Astrocyte (in vitro differentiated cells and primary cell): ENCODE data around the gene CELF2. TPM values are rescaled to one million over a fixed set of nuclear protein-coding genes. Genes with fewer than 3 reads are reported as not detected.

Experiments
- DNase-seq: peaks from one replicate; pipeline ENCODE4 v3.0.0-alpha.2; 2010; ENCODE audit warnings: low read depth
- FAIRE-seq: peaks from 2 replicates; lab custom pipeline; 2011; peaks lifted over from hg19 to GRCh38; lab: Jason Lieb, UNC
- H2AFZ ChIP-seq: 2 replicates; pipeline ENCODE4 v1.6.0; 2012; ENCODE audit warnings: low read depth, low read length, inconsistent platforms
- H3K27ac ChIP-seq: 2 replicates; pipeline ENCODE4 v1.5.1; 2011; ENCODE audit warnings: low read depth, low read length, inconsistent platforms
- H3K27me3 ChIP-seq: 2 replicates; pipeline ENCODE4 v1.6.0; 2011; ENCODE audit warnings: low read length, inconsistent platforms; ENCODE audit not compliant: insufficient read depth
- H3K36me3 ChIP-seq: 2 replicates; pipeline ENCODE4 v1.5.1; 2011; ENCODE audit warnings: low read length, inconsistent platforms; ENCODE audit not compliant: insufficient read depth
- H3K4me1 ChIP-seq: 2 replicates; pipeline ENCODE4 v1.5.1; 2011; ENCODE audit warnings: low read length, inconsistent platforms; ENCODE audit not compliant: insufficient read depth
- H3K4me2 ChIP-seq: 2 replicates; pipeline ENCODE4 v1.6.0; 2012; ENCODE audit warnings: low read length, inconsistent platforms
- H3K4me3 ChIP-seq: 2 replicates; pipeline ENCODE4 v1.5.1; 2011; ENCODE audit warnings: low read depth, mild to moderate bottlenecking, low read length, inconsistent platforms; ENCODE audit not compliant: insufficient read depth
- H3K79me2 ChIP-seq: 2 replicates; pipeline ENCODE4 v1.6.0; 2012; ENCODE audit warnings: mild to moderate bottlenecking, low read length, inconsistent platforms; ENCODE audit not compliant: insufficient read depth
- H3K9ac ChIP-seq: 2 replicates; pipeline ENCODE4 v1.6.0; 2012; ENCODE audit warnings: mild to moderate bottlenecking, low read length, inconsistent platforms
- H3K9me3 ChIP-seq: 2 replicates; pipeline ENCODE4 v1.5.1; 2012; ENCODE audit warnings: low read depth, mild to moderate bottlenecking, low read length, inconsistent platforms; ENCODE audit not compliant: insufficient read depth
- H4K20me1 ChIP-seq: 2 replicates; pipeline ENCODE4 v1.6.0; 2012; ENCODE audit warnings: low read length, inconsistent platforms; ENCODE audit not compliant: insufficient read depth
- H3K27ac Mint-ChIP-seq: one replicate; pipeline ENCODE4 v1.8.0; 2021; ENCODE audit warnings: mild to moderate bottlenecking, mixed read lengths; ENCODE audit not compliant: unreplicated experiment
- H3K27me3 Mint-ChIP-seq: one replicate; pipeline ENCODE4 v1.8.0; 2021; ENCODE audit warnings: low read depth, mixed read lengths; ENCODE audit not compliant: unreplicated experiment
- H3K36me3 Mint-ChIP-seq: one replicate; pipeline ENCODE4 v1.8.0; 2021; ENCODE audit warnings: low read depth, mixed read lengths; ENCODE audit not compliant: unreplicated experiment
- H3K4me1 Mint-ChIP-seq: one replicate; pipeline ENCODE4 v1.8.0; 2021; ENCODE audit warnings: low read depth, mixed read lengths; ENCODE audit not compliant: unreplicated experiment
- H3K4me3 Mint-ChIP-seq: one replicate; pipeline ENCODE4 v1.8.0; 2021; ENCODE audit warnings: mild to moderate bottlenecking, moderate library complexity, mixed read lengths; ENCODE audit not compliant: unreplicated experiment
- H3K9me3 Mint-ChIP-seq: one replicate; pipeline ENCODE4 v1.8.0; 2021; ENCODE audit warnings: mild to moderate bottlenecking, mixed read lengths; ENCODE audit not compliant: unreplicated experiment
- CTCF ChIP-seq: IDR thresholded peaks from 2 replicates; pipeline ENCODE4 v1.5.1; 2011; ENCODE audit warnings: low read depth, mild to moderate bottlenecking, inconsistent platforms, low read length, moderate library complexity; ENCODE audit not compliant: insufficient read depth
- EZH2 ChIP-seq: IDR thresholded peaks from 2 replicates; pipeline ENCODE4 v1.6.1; 2012; ENCODE audit warnings: mild to moderate bottlenecking, low read length, inconsistent platforms; ENCODE audit not compliant: insufficient read depth
- total RNA-seq: library from RNA; stranded (reverse); gene quantifications from 2 replicates; pipeline ENCODE4 v1.2.1, GENCODE V29; 2021

Gene CELF2
- total RNA-seq, 1 donor from 2014 or later: 76.1 TPM

GRCh38 chr10:11022213-11022612 lies 4.5 kb downstream of the CELF2 start:
- no peaks in the 10 kb centered on the region for H3K79me2 ChIP-seq
- H4K20me1 ChIP-seq: no peaks in the 10 kb centered on the region
- no peak overlapping the region for H3K4me2 ChIP-seq

GRCh38 chr10:11023009-11023953 lies 5.6 kb downstream of the CELF2 start:
- Histone ChIP-seq H3K4me3 (no peak overlapping the region), H3K27me3 (peaks cover 11% of the 10 kb centered on the region), H3K9me3 (no peaks in the 10 kb centered on the region), H3K27ac (no peak overlapping the region), H2AFZ (no peak overlapping the region), H3K4me1 (peaks cover 4% of the 10 kb centered on the region), H3K9ac (no peak overlapping the region), H3K36me3 (no peaks in the 10 kb centered on the region), H3K4me2 (no peak overlapping the region), H3K79me2 (no peaks in the 10 kb centered on the region), H4K20me1 (no peaks in the 10 kb centered on the region)
- no peaks in the 10 kb centered on the region for H3K27me3 Mint-ChIP-seq
- H3K4me1 Mint-ChIP-seq: peaks cover 36% of the 10 kb centered on the region
- no peak overlapping the region for H3K4me3 Mint-ChIP-seq
- no peak overlapping the region for H3K27ac Mint-ChIP-seq
- DNase-seq (no peak), FAIRE-seq (no peak)
- TF ChIP-seq CTCF (no peak), EZH2 (no peak)
- peaks cover 3% of the 10 kb centered on the region for H3K36me3 Mint-ChIP-seq
- no peaks in the 10 kb centered on the region for H3K9me3 Mint-ChIP-seq

More at GRCh38 chr10:11022213-11022612, 4.5 kb downstream of the CELF2 start:
- no peaks in the 10 kb centered on the region for H3K9me3 Mint-ChIP-seq
- FAIRE-seq (no peak), DNase-seq (no peak)
- H3K27me3 ChIP-seq: peaks cover 12% of the 10 kb centered on the region
- peaks cover 3% of the 10 kb centered on the region for H3K36me3 Mint-ChIP-seq
- H3K27ac ChIP-seq: no peak overlapping the region
- peaks cover 33% of the 10 kb centered on the region for H3K4me1 Mint-ChIP-seq
- no peak overlapping the region for H3K4me3 ChIP-seq
- no peak overlapping the region for H3K9ac ChIP-seq
- H3K36me3 ChIP-seq: no peaks in the 10 kb centered on the region
- H2AFZ ChIP-seq: no peak overlapping the region
- H3K27me3 Mint-ChIP-seq: no peaks in the 10 kb centered on the region
- peaks cover 7% of the 10 kb centered on the region for H3K4me1 ChIP-seq
- no peak for TF ChIP-seq EZH2
- TF ChIP-seq CTCF: no peak
- H3K27ac Mint-ChIP-seq: no peak overlapping the region
- H3K4me3 Mint-ChIP-seq: no peak overlapping the region
- H3K9me3 ChIP-seq: no peaks in the 10 kb centered on the region

GRCh38 chr10:11024596-11024995 lies 6.9 kb downstream of the CELF2 start:
- FAIRE-seq: no peak
- H3K36me3 Mint-ChIP-seq: peaks cover 3% of the 10 kb centered on the region
- peaks cover 38% of the 10 kb centered on the region for H3K4me1 Mint-ChIP-seq

More at GRCh38 chr10:11024596-11024995, 6.9 kb downstream of the CELF2 start:
- peaks cover 2% of the 10 kb centered on the region for H3K27me3 ChIP-seq
- TF ChIP-seq EZH2: no peak
- no peak for TF ChIP-seq CTCF
- no peaks in the 10 kb centered on the region for H3K36me3 ChIP-seq
- H3K9me3 ChIP-seq: no peaks in the 10 kb centered on the region
- no peak overlapping the region for H3K27ac ChIP-seq
- H3K4me2 ChIP-seq: no peak overlapping the region
- Mint-ChIP-seq H3K9me3 (no peaks in the 10 kb centered on the region), H3K27me3 (no peaks in the 10 kb centered on the region), H3K4me3 (no peak overlapping the region), H3K27ac (no peak overlapping the region)
- H3K9ac ChIP-seq: no peak overlapping the region
- H3K4me3 ChIP-seq: no peak overlapping the region
- H4K20me1 ChIP-seq: no peaks in the 10 kb centered on the region
- no peak for DNase-seq
- no peak overlapping the region for H2AFZ ChIP-seq
- H3K4me1 ChIP-seq: no peaks in the 10 kb centered on the region
- H3K79me2 ChIP-seq: no peaks in the 10 kb centered on the region
